CD4-positive, alpha-beta memory T cell (primary cell): Measurements from ENCODE around the gene CCDC51. TPM values are rescaled to one million over a fixed set of nuclear protein-coding genes. Genes with fewer than 3 reads are reported as not detected.

Source experiments
- CTCF ChIA-PET: fragments of 350-600 bp; sonication (Branson Sonifier 250); formaldehyde crosslinking; loops from one replicate; lab custom pipeline; 2021; ENCODE audit warnings: inconsistent platforms; ENCODE audit not compliant: partially characterized antibody; lab: Charles Lee
- POLR2A ChIA-PET: fragments of 350-600 bp; sonication (Branson Sonifier 250); formaldehyde crosslinking; loops from one replicate; lab custom pipeline; 2021; ENCODE audit not compliant: partially characterized antibody; lab: Charles Lee
- DNase-seq, 5 donors: peaks; one replicate each; pipeline versions ENCODE4 v3.0.0 to v3.0.0-alpha.2; 2020 to 2022; ENCODE audit warnings: mixed read lengths in 1 of 5
- H3K27ac ChIP-seq: one replicate; pipeline ENCODE4 v1.7.0; 2013; ENCODE audit warnings: low read depth, low read length
- H3K27me3 ChIP-seq: 2 replicates; pipeline ENCODE4 v1.7.0; 2013; ENCODE audit warnings: mild to moderate bottlenecking, low read length, moderate library complexity; ENCODE audit not compliant: insufficient read depth
- H3K36me3 ChIP-seq: 2 replicates; pipeline ENCODE4 v1.7.0; 2013; ENCODE audit warnings: mild to moderate bottlenecking, low read length, moderate library complexity; ENCODE audit not compliant: insufficient read depth
- H3K4me1 ChIP-seq: 2 replicates; pipeline ENCODE4 v1.7.0; 2013; ENCODE audit warnings: mild to moderate bottlenecking, low read length, moderate library complexity; ENCODE audit not compliant: insufficient read depth
- H3K4me3 ChIP-seq, 2 donors: one replicate each; pipeline ENCODE4 v1.7.0; 2013; ENCODE audit warnings: low read length in 2 of 2, mild to moderate bottlenecking in 1 of 2
- H3K9me3 ChIP-seq, 2 donors: one replicate each; pipeline ENCODE4 v1.7.0; 2013; ENCODE audit warnings: low read length in 2 of 2, control low read depth in 1 of 2; ENCODE audit not compliant: control insufficient read depth in 1 of 2
- H3K27ac Mint-ChIP-seq, 7 donors: one replicate each; pipeline ENCODE4 v1.8.0; 2020 to 2021; ENCODE audit warnings: mixed read lengths in 7 of 7, mild to moderate bottlenecking in 6 of 7, inconsistent platforms in 3 of 7, moderate library complexity in 3 of 7
- H3K27me3 Mint-ChIP-seq, 2 donors: one replicate each; pipeline ENCODE4 v1.8.0; 2020 to 2021; ENCODE audit warnings: mixed read lengths in 2 of 2
- H3K36me3 Mint-ChIP-seq, 2 donors: one replicate each; pipeline ENCODE4 v1.8.0; 2020 to 2021; ENCODE audit warnings: mixed read lengths in 2 of 2, inconsistent platforms in 1 of 2, mild to moderate bottlenecking in 1 of 2
- H3K4me1 Mint-ChIP-seq, 4 donors: one replicate each; pipeline ENCODE4 v1.8.0; 2020 to 2021; ENCODE audit warnings: mixed read lengths in 4 of 4, mild to moderate bottlenecking in 1 of 4
- H3K4me3 Mint-ChIP-seq, 8 donors: one replicate each; pipeline ENCODE4 v1.8.0; 2020 to 2021; ENCODE audit warnings: mixed read lengths in 8 of 8, mild to moderate bottlenecking in 7 of 8, moderate library complexity in 6 of 8, inconsistent platforms in 3 of 8
- H3K9me3 Mint-ChIP-seq, 8 donors: one replicate each; pipeline ENCODE4 v1.8.0; 2020 to 2021; ENCODE audit warnings: mixed read lengths in 8 of 8, mild to moderate bottlenecking in 5 of 8, inconsistent platforms in 3 of 8, moderate library complexity in 1 of 8
- intact Hi-C: fragments of 100-400 bp; cut with micrococcal nuclease; formaldehyde crosslinking; loops from one replicate; pipeline ENCODE4 v1.15.1; 2023
- polyA plus RNA-seq, 2 donors: library from polyadenylated mRNA; unstranded; fragments of 300-500 nt; fragmentation: Illumina TruSeq; gene quantifications; one replicate each; pipeline ENCODE4 v1.2.3, GENCODE V29; 2021
- total RNA-seq, 2 experiments: library from RNA; stranded (reverse); gene quantifications; one replicate each; pipeline ENCODE4 v1.2.3, GENCODE V29; 2021

Gene CCDC51
- total and polyA plus RNA-seq, 4 experiments from 2014 or later: 5.1 to 13.3 (median 6.0) TPM

DNA sequence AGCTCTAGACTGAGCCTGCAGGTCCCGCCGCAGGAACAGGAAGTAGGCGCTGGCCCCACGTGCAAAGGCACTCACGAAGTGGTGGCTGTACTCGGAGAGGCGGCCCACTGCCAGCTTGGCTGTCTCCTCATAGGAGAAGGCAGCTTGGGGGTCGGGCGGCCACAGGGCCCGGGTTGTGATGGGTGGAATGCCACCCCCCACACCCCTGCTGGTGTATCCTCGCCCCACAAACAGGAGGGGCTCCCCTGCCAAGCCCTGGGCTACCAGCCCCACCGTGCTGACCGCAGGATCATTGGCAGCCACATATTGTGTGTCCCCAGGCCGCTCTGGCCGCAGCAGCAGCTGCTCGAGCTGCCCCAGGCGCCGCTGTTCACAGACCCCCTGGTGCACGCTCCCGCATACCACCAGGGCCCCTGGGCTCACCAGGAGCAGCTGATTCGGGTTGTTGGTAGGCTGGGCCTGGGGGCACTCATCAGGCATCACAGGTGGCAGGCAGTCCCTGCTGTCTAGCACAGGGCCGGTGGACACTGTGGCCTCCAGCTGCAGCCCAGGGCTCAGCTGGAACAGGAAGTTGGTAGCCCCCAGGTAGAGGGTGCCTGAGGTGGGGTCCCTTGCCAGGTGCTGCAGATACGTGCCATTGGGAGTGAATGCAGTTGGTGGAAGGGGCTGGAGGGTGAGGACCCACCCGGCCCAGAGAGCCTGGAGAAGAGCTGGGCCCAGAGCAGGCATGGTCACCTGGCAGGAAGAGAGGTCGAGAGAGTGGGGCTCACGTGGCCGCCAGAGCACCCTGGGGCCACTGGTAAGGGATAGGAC, 15.8 kb downstream of the CCDC51 start:
- H3K36me3 ChIP-seq: no peaks in the 10 kb centered on the region
- H3K9me3 ChIP-seq: no peaks in the 10 kb centered on the region
- H3K4me3 Mint-ChIP-seq: no peak overlapping the region
- no peaks in the 10 kb centered on the region for H3K36me3 Mint-ChIP-seq
- H3K9me3 Mint-ChIP-seq: no peaks in the 10 kb centered on the region
- no peaks in the 10 kb centered on the region for H3K27me3 ChIP-seq
- peaks cover 0 to 3% (median 0%) of the 10 kb centered on the region in 4 donors for H3K4me1 Mint-ChIP-seq
- H3K4me3 ChIP-seq: no peak overlapping the region
- no peak overlapping the region for H3K27ac ChIP-seq
- CTCF ChIA-PET: interaction anchor here (1.0 to 4.1 kb wide), 3 partner anchors 12 to 24 kb away, joined by 4 to 31 read pairs (median 4); no protein-coding TSS in a partner anchor
- H3K4me1 ChIP-seq: no peaks in the 10 kb centered on the region
- intact Hi-C loops: no loop called here
- POLR2A ChIA-PET: interaction anchor here (1.1 kb wide), 1 partner anchor 80 kb away, joined by 5 read pairs; the partner anchor contains the start of gene SHISA5
- DNase-seq: no peak
- no peaks in the 10 kb centered on the region for H3K27me3 Mint-ChIP-seq
- no peak overlapping the region for H3K27ac Mint-ChIP-seq

- peak overlapping the region in 2 of 7 donors; percentile 4 to 48 for H3K27ac Mint-ChIP-seq
- Histone ChIP-seq H3K4me3 (no peak overlapping the region), H3K27me3 (no peaks in the 10 kb centered on the region), H3K36me3 (no peaks in the 10 kb centered on the region), H3K27ac (no peak overlapping the region), H3K9me3 (no peaks in the 10 kb centered on the region), H3K4me1 (no peaks in the 10 kb centered on the region)
- ChIA-PET POLR2A (interaction anchor here (1.1 kb wide), 1 partner anchor 81 kb away, joined by 5 read pairs; the partner anchor contains the start of gene SHISA5), CTCF (interaction anchor here (4.1 kb wide), 1 partner anchor 13 kb away, joined by 31 read pairs; no protein-coding TSS in a partner anchor)
- no peak for DNase-seq
- H3K9me3 Mint-ChIP-seq: no peaks in the 10 kb centered on the region
- no peaks in the 10 kb centered on the region for H3K36me3 Mint-ChIP-seq
- peaks cover 0 to 3% (median 0%) of the 10 kb centered on the region in 4 donors for H3K4me1 Mint-ChIP-seq
- intact Hi-C loops: no loop called here
- H3K27me3 Mint-ChIP-seq: no peaks in the 10 kb centered on the region
- H3K4me3 Mint-ChIP-seq: no peak overlapping the region
These were observed 16.6 kb downstream of the CCDC51 start for GRCh38 chr3:48423241-48423882.

DNA sequence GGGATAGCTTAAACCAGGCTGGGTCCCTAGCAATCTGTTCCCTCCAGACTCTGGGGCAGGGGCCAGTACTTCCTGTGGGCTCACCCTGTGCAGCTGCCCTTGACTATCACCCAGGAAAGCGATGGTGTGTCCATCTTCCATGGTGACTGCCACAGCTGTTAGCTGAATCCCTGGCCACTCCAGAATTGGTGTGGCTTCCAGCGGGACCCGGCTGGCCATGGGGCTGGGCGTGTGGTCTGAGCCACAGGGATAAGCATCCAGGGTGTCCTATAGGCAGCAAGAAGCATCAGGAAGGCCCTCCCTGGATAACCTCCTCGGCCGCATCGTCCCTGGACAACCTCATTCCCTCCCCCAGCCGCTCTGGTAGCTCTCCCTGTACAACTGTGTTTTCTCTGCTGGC, 17.2 kb downstream of the CCDC51 start:
- Histone ChIP-seq H3K4me1 (no peaks in the 10 kb centered on the region), H3K36me3 (no peaks in the 10 kb centered on the region), H3K9me3 (no peaks in the 10 kb centered on the region), H3K4me3 (no peak overlapping the region), H3K27ac (no peak overlapping the region), H3K27me3 (no peaks in the 10 kb centered on the region)
- H3K4me3 Mint-ChIP-seq: no peak overlapping the region
- H3K9me3 Mint-ChIP-seq: no peaks in the 10 kb centered on the region
- POLR2A ChIA-PET: no interaction called here
- CTCF ChIA-PET: interaction anchor here (1.1 to 4.1 kb wide), 2 partner anchors 14 to 22 kb away, joined by 4 to 31 read pairs; no protein-coding TSS in a partner anchor
- DNase-seq: no peak
- H3K27me3 Mint-ChIP-seq: no peaks in the 10 kb centered on the region
- H3K4me1 Mint-ChIP-seq: peaks cover 0 to 1% (median 0%) of the 10 kb centered on the region in 4 donors
- H3K36me3 Mint-ChIP-seq: no peaks in the 10 kb centered on the region
- intact Hi-C loops: no loop called here
- peak overlapping the region in 2 of 7 donors; percentile 4 to 64 for H3K27ac Mint-ChIP-seq

DNA sequence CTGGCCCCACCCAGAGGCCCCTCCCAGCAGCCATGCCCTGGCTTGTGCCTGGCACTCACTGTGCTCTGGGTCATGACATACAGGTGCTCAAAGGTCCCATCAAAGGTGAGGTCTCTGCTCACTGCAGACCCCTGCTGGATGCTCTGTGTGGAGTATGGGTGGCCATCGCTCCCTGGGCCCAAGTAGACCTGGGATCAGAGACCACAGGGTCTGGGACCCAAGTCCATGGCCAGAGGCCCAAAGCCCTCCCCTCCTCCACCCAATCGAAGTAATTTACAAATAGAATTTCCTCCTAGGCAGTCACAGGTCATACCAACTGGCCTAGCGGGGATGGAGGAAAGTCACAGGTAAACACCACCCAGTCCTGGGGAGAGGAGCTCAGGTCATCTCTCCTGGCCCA, 17.6 kb downstream of the CCDC51 start:
- H3K9me3 Mint-ChIP-seq: no peaks in the 10 kb centered on the region
- no peaks in the 10 kb centered on the region for H3K27me3 Mint-ChIP-seq
- no peaks in the 10 kb centered on the region for H3K36me3 ChIP-seq
- no peak for DNase-seq
- H3K36me3 Mint-ChIP-seq: no peaks in the 10 kb centered on the region
- H3K27me3 ChIP-seq: no peaks in the 10 kb centered on the region
- intact Hi-C loops: no loop called here
- H3K4me3 Mint-ChIP-seq: no peak overlapping the region
- POLR2A ChIA-PET: no interaction called here
- H3K4me1 Mint-ChIP-seq: peaks cover 0 to 1% (median 0%) of the 10 kb centered on the region in 4 donors
- CTCF ChIA-PET: interaction anchor here (1.1 to 4.1 kb wide), 2 partner anchors 14 to 22 kb away, joined by 4 to 31 read pairs; no protein-coding TSS in a partner anchor
- no peak overlapping the region for H3K27ac Mint-ChIP-seq
- H3K4me3 ChIP-seq: no peak overlapping the region
- H3K27ac ChIP-seq: no peak overlapping the region
- H3K9me3 ChIP-seq: no peaks in the 10 kb centered on the region
- no peaks in the 10 kb centered on the region for H3K4me1 ChIP-seq

DNA sequence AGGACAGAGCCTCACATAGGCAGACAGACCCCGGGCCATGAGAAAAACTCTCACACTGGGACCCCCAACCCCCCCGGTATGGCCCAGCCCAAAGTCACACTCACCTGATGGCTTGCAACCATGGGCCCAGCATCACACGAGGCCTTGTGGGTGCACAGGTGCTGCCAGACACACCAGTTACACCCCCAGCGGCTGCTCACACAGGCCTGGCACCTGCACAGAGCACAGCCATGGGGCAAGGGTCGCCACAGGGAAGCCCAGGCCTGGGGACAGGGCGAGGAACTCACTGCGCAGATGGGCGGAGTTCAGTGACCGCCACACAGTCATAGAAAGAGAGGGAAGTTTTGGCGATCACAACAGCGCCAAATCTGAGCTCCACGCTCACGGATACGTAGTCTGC, 19.4 kb downstream of the CCDC51 start:
- Histone ChIP-seq H3K4me1 (no peaks in the 10 kb centered on the region), H3K27me3 (no peaks in the 10 kb centered on the region), H3K36me3 (no peaks in the 10 kb centered on the region), H3K27ac (no peak overlapping the region), H3K9me3 (no peaks in the 10 kb centered on the region), H3K4me3 (no peak overlapping the region)
- peaks cover 0 to 1% (median 0%) of the 10 kb centered on the region in 4 donors for H3K4me1 Mint-ChIP-seq
- POLR2A ChIA-PET: no interaction called here
- no peak overlapping the region for H3K27ac Mint-ChIP-seq
- H3K9me3 Mint-ChIP-seq: no peaks in the 10 kb centered on the region
- no peaks in the 10 kb centered on the region for H3K27me3 Mint-ChIP-seq
- H3K36me3 Mint-ChIP-seq: no peaks in the 10 kb centered on the region
- intact Hi-C loops: no loop called here
- H3K4me3 Mint-ChIP-seq: no peak overlapping the region
- no peak for DNase-seq
- CTCF ChIA-PET: interaction anchor here (4.1 kb wide), 1 partner anchor 16 kb away, joined by 31 read pairs; no protein-coding TSS in a partner anchor

DNA sequence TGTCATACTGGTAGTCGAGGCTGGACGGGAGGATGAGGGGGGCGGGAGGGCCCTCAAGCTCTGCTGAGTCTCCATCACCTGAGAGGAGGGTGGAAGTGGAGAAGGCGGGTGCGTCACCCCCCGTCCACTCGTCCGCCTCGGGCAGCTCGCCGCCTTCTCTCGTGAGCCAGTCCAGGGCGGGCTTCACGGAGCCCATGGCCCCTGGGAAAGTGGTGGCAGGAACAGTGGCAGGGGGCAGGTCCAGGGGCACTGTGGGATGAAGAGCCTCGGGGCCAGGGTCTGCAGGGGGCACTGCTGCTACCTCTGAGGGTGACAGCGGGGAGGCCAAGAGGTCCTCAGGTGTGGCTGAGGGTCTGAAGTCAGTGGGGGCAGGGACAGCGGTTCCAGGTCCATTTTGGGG, 20.3 kb downstream of the CCDC51 start:
- Histone ChIP-seq H3K36me3 (no peaks in the 10 kb centered on the region), H3K27me3 (no peaks in the 10 kb centered on the region), H3K4me1 (no peaks in the 10 kb centered on the region), H3K27ac (no peak overlapping the region), H3K4me3 (no peak overlapping the region), H3K9me3 (no peaks in the 10 kb centered on the region)
- no peak for DNase-seq
- ChIA-PET POLR2A (no interaction called here), CTCF (interaction anchor here (1.1 to 1.5 kb wide), 2 partner anchors 14 to 17 kb away, joined by 5 read pairs; no protein-coding TSS in a partner anchor)
- Mint-ChIP-seq H3K4me1 (peaks cover 0 to 1% (median 0%) of the 10 kb centered on the region in 4 donors), H3K4me3 (no peak overlapping the region), H3K27ac (no peak overlapping the region), H3K9me3 (no peaks in the 10 kb centered on the region), H3K36me3 (no peaks in the 10 kb centered on the region), H3K27me3 (no peaks in the 10 kb centered on the region)
- intact Hi-C loops: no loop called here

- CTCF ChIA-PET: interaction anchor here (1.1 to 2.1 kb wide), 3 partner anchors 14 to 19 kb away, joined by 5 to 6 read pairs (median 5); no protein-coding TSS in a partner anchor
These were observed 20.8 kb downstream of the CCDC51 start for GRCh38 chr3:48419149-48419548.

More at GRCh38 chr3:48419149-48419548, 20.8 kb downstream of the CCDC51 start:
- Mint-ChIP-seq H3K9me3 (no peaks in the 10 kb centered on the region), H3K36me3 (no peaks in the 10 kb centered on the region), H3K27me3 (no peaks in the 10 kb centered on the region), H3K4me1 (peaks cover 0 to 1% (median 0%) of the 10 kb centered on the region in 4 donors), H3K4me3 (no peak overlapping the region), H3K27ac (no peak overlapping the region)
- POLR2A ChIA-PET: no interaction called here
- intact Hi-C loops: no loop called here
- H3K9me3 ChIP-seq: no peaks in the 10 kb centered on the region
- H3K27me3 ChIP-seq: no peaks in the 10 kb centered on the region
- H3K4me1 ChIP-seq: no peaks in the 10 kb centered on the region
- H3K27ac ChIP-seq: no peak overlapping the region
- H3K36me3 ChIP-seq: no peaks in the 10 kb centered on the region
- no peak overlapping the region for H3K4me3 ChIP-seq
- DNase-seq: no peak
